Hematopoietic multipotent progenitor cell treated with erythropoietin and hydrocortisone succinate and interleukin-3 and kit ligand, for 4 days (in vitro differentiated cells): Measurements from ENCODE around the gene TSR3.

ENCODE experiments used
- DNase-seq: peaks from one replicate; pipeline ENCODE4 v3.0.0-alpha.2; 2015

TSR3 gene

DNA sequence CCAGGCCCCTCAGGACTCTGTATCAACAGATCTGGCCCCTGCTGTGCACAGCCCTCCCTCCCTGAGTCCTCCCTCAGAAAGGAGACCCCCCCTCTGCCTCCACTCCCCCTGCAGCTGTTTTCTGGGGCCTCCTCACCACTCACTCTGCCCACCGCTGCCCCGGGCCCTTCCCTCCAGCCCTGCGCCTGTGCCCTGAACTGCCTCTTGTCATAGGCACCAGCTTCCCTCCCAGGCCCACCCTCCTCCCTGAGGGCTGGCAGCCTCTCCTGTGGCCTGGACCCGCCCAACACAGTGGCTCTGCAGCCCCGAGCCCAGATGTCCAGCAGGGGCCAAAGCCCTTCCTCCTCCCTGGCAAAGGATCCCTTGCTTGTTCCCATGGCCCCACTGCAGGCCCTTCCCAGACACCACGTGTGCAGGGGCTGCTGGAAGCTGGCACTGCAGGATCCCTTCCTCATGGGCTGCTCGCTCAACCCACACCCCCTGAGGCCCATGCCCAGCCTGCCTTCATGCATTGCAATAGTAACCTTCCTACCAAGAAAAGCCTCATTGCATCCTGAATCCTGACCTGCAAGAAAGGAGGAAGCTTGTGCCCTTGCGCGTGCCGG is 25.8 kb upstream of the TSR3 start:
- no peak for DNase-seq

DNA sequence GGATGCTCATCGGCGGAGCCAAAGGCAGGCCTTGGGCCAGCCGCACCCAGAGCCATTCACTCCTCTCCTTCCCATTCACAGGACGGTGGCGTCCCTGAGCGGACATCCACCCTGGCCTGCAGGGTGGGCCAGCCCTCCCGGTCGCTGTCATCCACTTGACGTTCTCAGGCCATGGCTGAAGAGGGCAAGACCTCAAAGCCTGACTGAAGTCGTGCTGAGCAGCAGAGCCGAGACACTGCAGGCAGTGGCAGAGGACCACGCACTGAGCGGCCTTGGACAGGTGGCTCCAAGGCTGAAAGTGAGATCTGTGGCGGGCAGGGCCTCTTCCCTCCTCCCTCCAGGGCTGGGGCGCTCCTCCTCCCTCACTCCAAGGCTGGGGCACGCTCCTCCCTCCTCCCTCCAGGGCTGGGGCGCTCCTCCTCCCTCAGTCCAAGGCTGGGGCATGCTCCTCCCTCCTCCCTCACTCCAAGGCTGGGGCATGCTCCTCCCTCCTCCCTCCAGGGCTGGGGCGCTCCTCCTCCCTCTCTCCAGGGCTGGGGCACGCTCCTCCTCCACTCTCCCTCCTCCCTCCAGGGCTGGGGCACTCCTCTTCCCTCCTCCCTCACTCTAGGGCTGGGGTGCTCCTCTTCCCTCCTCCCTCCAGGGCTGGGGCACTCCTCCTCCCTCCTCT is 24.2 kb upstream of the TSR3 start:
- DNase-seq, result no peak

DNA sequence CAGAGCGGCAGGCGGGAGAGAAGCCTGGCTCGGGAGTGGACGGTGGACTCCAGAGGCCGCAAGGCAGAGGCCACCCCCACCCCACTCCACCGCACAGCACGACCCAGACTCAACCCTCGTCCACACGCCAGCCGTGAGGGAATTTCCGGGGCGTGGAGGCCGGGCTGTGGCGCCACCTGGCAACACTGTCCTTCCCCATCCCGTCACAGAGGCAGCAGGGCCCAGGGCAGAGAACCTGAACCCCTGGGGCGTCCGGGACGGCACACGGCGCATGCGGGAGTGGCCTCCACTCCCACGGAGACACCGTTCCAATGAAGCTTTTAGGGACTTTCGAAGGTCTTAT is 23.6 kb upstream of the TSR3 start:
- DNase-seq, result no peak

DNA sequence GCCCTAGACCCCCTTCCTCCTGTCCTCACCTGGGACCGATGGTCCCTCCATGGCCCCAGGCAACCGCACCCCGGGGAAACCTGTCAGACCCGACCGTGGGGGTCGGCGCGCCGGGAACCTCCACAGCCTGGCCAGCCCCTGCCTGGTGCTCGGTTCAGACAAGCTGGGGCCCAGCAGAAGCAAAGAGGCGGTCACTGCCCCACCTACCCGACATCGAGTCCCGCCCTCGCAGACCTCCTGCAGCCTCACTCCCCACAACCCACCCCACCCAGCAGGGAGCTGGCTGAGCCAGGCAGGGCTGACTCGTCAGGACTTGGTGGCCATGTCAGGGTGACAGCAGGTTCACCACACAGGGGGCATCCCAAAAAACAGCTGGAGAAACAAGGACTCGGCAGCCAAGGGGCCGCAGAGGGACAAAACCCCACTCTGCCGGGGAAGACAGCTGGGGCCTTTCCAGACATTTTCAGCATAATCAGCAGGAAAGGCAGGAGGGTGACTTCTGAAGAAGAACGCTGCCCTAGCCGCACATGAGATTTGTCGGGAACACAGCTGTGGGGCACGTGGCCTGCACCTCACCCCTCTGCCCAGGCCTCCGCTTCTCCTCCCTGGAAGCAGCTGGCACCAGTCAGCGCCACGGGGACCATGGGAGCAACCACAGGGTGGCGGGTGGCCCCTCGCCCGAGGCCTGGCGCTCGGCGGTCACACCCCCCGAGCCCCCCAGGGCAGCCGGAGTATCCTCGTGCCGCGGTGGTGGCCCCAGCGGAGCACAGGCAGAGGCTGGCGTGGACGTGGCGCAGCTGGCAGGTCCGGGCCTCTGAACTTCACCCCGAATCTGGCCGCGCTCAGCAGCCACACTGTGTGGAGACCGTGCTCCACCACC is 23.0 kb upstream of the TSR3 start:
- DNase-seq, result peak; percentile 22

DNA sequence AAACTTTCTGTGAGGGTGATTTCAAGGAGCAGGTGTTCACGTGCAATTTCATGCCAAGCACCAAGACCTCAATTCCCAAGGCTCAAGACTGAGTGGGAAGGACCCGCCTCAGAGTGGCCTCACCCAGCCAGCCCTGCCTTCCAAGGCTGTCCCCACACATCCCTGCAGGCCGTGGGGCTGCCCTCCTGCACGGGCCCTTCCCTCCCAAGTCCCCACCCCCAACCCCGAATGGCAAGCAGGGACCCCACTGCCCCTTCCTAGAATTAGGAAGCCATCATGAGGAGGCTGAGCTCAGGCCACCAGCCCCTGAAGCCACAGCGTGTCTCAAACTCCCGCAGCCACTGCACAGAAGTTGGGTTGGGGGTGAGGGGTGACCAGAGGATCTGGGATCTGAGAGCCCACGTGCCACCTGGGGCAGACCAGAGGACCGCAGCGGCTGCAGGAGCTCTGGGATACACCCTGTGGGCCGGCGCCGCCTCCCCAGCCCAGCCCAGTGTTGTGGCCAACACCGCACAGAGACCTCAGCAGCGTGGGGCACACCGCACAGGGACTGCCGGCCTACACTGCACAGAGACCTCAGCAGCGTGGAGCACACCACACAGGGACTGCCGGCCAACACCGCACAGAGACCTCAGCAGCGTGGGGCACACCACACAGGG is 20.7 kb upstream of the TSR3 start:
- no peak for DNase-seq

DNA sequence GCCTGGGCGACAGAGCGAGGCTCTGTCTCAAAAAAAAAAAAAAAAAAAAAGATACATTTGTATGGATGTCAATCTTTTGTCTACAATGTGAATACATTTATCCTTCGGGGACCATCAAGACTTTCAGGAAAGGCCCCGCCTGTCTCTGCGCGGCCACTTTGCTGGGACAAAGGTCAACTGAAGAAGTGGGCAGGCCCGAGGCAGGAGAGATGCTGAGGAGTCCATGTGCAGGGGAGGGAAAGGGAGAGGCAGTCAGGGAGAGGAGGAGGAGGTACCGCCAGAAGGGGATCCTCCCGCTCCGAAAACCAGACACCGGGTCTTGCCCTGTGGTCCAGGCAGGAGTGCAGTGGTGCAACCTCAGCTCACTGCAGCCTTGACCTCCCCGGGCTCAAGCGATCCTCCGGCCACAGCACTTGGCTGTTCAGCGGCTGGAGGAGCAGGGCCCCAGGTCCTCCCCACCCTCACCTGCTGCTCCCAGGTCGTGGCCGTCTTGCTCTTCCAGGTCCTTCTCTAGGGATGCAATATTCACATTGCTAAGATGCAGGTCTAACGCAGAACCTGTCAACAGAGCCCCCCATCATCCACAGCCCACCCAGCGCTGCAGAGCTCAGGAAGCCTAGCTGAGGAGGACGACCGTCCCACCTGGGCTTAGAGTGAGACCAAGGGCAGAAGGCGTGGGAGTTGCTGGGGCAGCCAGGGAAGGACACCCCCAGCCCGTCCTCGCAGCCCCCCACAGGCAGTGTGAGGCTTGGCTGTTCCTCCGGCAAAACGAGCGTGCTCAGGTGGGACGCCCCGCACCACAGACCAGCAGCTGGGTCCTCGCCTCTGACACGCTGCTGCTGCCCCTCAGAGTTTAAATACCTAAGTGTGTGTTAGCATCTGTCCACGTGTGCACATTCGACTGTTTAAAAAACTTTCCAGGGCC is 19.6 kb upstream of the TSR3 start:
- DNase-seq, result no peak

DNA sequence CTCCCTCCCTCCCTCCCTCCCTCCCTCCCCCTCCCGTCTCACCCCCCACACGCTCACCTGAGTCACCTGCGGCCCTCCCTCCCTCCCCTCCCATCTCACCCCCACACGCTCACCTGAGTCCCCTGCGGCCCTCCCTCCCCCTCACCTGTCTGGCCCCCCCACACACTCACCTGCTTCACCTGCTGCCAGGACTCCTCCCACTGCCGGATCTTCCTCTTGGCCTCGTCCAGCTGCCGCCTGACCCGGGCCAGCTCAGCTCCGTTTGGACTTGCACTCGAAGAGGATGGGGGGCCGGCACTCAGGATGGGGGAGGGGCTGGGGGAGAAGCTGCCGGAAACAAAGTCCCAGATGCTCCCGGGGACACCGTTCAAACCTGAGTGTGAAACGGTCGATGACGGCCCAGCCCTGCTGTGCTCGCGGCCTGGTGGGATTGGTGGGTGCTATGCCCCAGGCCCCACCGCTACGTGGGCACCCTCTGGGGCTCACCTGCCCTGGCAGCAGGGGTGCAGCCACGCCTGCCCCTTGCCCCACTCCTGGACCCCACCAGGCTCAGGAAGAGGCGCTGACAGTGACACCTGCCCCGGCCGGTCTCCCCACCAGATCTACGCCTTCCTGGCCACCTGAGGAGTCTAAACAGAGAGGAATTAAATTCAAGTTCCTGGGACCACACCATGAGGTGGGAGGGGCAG is 16.0 kb upstream of the TSR3 start:
- no peak for DNase-seq

DNA sequence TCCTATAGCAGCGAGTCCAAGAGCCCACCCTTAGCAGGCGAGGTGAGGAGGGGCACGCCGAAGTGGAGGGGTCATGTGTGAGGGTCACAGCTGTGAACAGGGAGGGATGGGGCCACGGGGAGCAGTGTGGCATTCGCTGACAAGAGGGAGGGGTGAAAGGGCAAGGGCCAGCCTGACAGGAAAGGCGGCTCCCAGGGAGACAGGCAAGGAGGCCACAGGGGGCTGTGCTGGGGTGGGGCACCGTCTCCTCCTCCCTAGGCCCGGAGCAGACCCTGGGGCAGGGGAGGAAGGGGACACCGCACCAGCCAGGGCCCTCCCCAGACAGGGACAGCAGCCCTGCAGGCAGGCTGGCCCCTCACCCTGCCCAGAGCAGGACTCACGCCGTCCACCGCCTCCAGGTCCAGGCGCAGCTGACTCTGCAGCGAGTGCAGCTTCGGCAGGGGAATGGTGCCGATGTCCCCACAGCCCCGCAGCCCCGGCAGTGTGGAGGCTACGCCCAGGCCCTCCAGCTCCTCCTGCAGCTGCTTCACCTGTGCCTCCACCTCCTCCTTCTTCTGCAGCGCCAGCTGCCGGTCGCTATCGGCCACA is 15.1 kb upstream of the TSR3 start:
- DNase-seq, result no peak

DNA sequence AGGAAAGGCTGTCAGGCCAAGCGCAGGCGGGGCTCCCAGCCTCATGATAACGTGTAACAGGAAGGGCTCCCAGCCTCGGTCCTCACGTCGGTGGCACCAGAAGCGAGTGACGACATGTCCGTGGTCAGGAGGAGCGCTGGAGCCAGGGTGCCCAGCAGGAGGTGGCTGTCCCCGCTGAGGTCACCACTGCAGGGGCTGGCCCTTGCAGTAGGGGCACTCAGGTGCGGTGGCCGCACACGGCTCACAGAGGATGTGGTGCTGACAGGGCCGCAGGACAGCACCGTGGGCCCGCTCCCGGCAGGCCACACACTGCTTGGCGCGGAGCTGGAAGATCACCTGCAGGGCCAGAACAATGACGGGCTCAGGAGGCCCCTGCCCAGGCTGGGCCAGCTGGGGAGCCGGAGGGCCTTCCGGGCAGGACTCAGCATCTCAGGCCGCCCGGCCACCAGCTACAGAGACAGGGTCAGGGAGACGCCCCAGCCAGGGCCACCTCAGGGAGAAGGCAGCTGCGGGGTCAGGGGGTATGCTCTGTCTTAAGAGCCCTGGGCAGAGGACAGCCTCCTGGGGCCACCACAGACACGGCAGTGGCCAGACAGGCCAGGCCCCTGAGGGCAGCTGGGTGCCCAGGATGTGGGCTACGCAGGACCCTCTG is 14.5 kb upstream of the TSR3 start:
- DNase-seq, result peak; percentile 37

DNA sequence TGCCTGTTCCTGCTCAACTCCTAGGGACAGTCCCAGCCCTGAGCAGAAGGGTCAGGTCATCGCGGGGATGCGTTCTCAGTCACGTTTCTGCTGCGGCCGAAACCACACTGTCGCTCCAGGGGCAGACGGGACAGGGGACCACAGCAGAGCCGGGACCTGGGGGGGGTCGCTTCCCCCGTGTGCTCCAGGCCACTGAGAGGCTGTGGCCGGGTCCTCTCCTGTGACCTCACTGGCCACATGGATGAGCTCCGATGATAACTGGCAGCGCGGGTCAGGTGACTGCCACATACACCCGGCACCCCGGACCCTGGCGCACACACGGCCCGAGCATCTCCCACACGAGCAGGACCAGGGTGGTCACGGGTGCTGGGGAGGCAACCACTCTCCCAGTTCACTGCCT is 12.8 kb upstream of the TSR3 start:
- no peak for DNase-seq

DNA sequence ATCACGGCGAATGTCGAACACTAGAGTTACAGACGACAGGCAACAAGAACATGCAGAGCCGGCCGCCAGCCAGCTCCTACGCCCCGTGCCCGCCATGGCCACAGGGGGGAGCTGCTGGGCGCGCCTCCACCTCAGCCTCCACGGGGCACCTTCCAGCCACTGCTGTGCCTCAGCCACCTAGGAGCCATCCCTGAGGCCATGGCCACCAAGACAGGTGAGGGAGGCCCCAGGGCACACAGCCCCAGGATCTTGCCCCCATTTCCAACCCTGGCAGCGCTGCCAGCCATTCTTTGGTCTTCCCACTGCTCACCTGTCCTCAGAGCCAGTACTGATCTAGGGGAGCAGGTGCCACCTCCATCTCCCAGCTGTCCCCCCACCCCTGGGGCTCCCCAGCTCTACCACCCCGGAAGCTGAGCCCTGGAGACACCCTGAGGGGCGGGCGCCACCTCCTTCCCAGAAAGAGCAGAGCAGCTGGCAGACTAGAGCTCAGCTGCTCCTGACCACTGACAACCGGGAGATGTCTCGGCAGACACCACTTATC is 11.9 kb upstream of the TSR3 start:
- peak; percentile 77 for DNase-seq

DNA sequence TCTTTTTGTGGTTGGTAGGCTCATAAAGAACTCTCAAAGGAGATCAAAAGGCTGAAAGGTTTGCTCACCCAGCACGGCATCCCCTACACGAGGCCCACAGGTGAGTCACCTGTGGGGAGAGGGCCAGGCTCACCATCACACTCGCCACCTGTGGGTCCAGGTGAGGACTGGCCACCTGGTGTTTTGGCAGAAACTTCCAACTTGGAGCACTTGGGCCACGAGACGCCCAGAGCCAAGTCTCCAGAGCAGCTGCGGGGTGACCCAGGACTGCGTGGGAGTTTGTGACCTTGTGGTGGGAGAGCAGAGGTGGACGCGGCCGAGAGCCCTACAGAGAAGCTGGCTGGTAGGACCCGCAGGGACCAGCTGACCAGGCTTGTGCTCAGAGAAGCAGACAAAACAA is 11.1 kb upstream of the TSR3 start:
- no peak for DNase-seq

DNA sequence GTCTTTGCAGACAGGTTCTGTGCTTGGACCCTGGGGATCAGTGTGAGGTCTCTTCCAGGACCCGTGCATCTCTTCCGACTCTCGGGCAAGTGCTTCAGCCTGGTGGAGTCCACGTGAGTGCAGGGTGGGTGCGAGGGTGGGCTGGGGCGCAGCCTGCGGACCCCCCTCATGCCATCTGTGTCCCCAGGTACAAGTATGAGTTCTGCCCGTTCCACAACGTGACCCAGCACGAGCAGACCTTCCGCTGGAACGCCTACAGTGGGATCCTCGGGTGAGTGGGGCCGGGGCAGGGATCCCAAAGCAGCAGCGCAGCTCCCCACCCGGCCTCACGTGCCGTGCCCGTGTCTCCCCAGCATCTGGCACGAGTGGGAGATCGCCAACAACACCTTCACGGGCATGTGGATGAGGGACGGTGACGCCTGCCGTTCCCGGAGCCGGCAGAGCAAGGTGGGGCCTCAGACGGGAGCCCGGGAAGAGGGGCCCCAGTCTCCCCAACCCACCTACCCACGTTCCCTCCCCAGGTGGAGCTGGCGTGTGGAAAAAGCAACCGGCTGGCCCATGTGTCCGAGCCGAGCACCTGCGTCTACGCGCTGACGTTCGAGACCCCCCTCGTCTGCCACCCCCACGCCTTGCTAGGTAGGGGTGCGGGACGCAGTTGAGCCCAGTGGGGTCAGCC is 10.1 kb upstream of the TSR3 start:
- no peak for DNase-seq

DNA sequence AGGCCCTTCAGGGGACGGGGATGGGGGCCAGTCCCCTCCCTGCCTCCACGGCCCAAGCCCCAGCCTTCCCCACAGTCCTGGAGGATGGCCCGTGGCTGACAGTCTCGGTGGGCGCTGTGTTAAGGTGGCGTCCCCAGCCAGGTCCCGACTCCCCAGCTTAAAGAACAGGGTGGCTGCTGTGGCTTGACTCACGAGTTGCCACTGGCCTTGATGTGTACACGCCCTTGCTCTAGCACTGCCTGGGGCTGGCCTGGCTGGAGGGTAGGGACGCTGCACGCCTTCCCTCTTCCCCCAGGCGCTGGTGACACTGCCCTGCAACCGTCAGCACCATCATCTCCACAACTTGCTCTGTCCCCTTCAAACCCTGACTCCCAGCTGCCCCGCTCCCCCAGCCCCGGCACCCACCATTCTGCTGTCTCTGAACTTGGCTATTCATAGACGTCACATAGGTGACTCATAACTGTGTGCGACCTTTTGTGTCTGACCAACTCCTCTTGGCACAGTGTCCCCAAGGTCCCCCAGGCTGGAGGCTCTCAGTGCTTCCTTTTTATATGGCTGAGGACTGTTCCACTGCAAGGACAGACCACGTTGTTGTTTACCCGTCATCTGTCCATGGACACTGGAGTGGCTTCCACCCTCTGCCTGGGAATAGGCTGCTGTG is 6.4 kb upstream of the TSR3 start:
- no peak for DNase-seq

DNA sequence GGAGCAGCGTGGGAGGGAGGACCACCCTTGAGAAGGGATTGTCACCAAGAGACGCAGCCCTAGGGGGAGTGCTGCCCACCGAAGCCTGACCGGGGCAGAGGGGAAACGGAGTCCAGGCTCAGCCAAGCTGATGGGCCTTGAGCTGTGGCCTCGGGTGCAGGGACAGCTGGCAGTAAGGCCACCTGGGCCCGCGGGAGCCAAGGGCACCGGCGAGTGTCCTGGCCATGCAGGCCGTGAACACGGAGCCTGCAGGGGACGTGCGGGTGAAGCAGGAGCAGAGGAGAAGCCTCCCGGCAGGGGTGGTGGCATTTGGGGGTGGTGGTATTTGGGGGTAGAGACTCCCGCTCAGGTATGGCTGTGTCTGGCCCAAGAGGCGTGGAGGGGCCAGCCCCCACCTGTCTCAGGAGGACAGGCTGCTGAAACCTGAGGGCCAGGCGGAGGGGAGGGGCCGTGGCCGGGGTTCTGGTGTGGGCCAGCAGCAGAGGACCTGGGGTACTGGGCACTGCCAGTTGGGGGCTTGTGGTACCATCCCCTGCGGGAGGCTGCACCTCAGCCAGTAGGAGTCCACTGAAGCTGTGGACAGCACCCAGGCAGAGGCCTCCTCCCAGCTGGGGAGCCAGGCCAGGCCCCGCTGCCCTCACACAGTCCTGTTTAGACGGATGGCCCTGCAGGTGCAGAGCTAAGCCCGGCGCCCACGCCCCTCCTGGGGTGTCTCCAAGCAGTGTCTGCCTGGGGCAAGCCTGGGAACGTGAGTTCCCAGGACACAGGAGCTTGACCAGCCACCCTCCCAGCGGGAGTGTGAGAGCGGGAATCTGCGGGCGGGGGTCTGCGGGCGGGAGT is 4.6 kb upstream of the TSR3 start:
- DNase-seq, result no peak

DNA sequence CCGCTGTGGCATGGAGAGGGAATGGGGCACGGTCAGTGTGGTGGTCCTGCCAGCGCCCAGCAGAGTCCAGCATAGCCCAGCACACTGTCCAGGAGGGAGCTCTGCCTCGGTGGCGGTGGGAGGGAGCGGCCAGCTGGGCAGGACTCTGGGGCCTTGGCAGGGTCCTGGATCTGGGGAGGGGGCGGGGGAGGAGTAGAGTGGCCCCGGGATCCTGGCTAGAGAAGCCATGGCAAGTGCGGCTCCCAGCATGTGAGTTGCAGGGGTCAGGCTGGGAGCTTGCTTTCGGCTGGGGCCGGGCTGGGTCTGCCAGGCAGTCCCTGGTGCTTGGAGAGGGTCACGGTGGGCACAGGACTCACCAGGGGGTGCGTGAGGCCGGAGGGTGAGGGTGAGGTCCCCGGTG is 3.9 kb upstream of the TSR3 start:
- DNase-seq, result no peak

DNA sequence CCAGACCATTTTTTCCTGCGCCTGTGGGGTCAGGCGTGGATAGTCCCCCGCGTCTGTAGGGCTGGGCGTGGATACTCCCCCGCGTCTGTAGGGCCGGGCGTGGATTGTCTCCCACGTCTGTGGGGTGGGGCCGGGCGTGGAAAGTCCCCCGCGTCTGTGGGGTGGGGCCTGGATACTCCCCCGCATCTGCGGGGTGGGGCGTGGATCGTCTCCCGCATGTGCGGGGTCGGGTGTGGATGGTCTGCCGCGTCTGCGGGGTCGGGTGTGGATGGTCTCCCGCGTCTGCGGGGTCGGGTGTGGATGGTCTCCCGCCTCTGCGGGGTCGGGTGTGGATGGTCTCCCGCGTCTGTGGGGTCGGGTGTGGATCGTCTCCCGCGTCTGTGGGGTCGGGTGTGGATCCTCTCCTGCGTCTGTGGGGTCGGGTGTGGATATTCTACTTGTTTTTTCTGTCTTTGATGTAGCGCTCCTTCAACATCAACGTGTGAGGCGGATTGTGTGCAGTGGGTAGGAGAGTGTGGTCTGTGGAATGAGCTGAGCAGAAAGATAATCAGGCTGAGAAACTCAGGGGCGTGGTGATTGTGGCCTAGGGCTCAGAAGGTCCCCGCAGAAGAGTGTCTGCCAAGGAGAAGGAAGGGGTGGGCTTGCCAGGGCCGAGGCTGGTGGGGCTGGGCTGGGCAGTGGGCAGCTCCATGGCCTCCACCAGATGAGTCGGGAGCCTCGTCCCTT is 3.3 kb upstream of the TSR3 start:
- DNase-seq, result peak; percentile 80

DNA sequence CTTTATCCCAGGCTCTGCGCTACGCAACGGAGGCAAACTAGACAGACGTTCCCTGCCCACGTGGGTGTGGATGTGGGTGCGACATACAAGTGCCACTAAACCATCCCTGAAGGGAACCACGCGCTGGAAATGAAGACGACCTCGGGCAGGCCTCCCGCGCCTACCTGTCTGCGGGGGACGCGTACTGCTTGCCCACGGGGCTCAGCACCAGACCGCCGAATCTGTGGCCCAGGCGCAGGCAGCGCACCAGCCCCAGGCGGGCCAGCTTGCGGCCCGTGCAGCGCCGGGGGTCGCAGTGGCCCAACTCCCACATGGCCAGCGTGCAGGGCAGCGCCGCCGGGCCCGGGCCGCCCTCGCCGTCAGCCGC is 480 bp downstream of the TSR3 start:
- DNase-seq, result no peak
